Panc1 (cell line): ENCODE data around the gene FYN. TPM values are rescaled to one million over a fixed set of nuclear protein-coding genes. Genes with fewer than 3 reads are reported as not detected.

Source experiments
- ATAC-seq: fragments of 200-7000 bp; cut with Tn5 transposase; 2 replicates; pipeline ENCODE4 v1.9.1; 2020; ENCODE audit warnings: mild to moderate bottlenecking, moderate library complexity
- BruUV-seq: library from RNA; stranded (reverse); fragments of 400-500 nt; replicated peaks from 2 replicates; lab custom pipeline; 2021; lab: Mats Ljungman, UMichigan
- CTCF ChIA-PET: fragments of 300-600 bp; sonication (Branson Sonifier 250); formaldehyde crosslinking; loops from one replicate; lab custom pipeline; 2022; ENCODE audit warnings: antibody characterized with exemption; lab: Charles Lee
- POLR2A ChIA-PET: fragments of 300-600 bp; sonication (Branson Sonifier 250); formaldehyde crosslinking; loops from one replicate; lab custom pipeline; 2022; ENCODE audit warnings: antibody characterized with exemption; lab: Charles Lee
- DNase-seq: peaks from one replicate; pipeline ENCODE4 v3.0.0-alpha.2; 2010; ENCODE audit warnings: low read depth, low spot score
- H3K27ac ChIP-seq: 2 replicates; pipeline ENCODE4 v1.5.1; 2011; ENCODE audit warnings: mild to moderate bottlenecking, low read length, inconsistent platforms
- H3K27me3 ChIP-seq: fragments of 200-500 bp; sonication (Bioruptor generic); 2 replicates; pipeline ENCODE4 v1.6.0; 2014; ENCODE audit warnings: low read length, inconsistent platforms; ENCODE audit not compliant: control insufficient read depth, insufficient read depth
- H3K36me3 ChIP-seq: fragments of 200-500 bp; sonication (Bioruptor generic); 2 replicates; pipeline ENCODE4 v1.5.1; 2014; ENCODE audit warnings: inconsistent platforms, mild to moderate bottlenecking, low read length, moderate library complexity; ENCODE audit not compliant: control insufficient read depth, insufficient read depth
- H3K4me1 ChIP-seq: 2 replicates; pipeline ENCODE4 v1.5.1; 2011; ENCODE audit warnings: inconsistent platforms, mild to moderate bottlenecking, low read length, moderate library complexity; ENCODE audit not compliant: control insufficient read depth, insufficient read depth
- H3K4me3 ChIP-seq, 2 experiments: 2 replicates each; pipeline ENCODE4 v1.5.1; 2011 to 2012; ENCODE audit warnings: low read depth in 2 of 2, low read length in 2 of 2, mild to moderate bottlenecking in 2 of 2, inconsistent platforms in 1 of 2, moderate library complexity in 1 of 2
- H3K9me3 ChIP-seq: fragments of 200-500 bp; sonication (Bioruptor generic); 2 replicates; pipeline ENCODE4 v1.5.1; 2014; ENCODE audit warnings: low read depth, mild to moderate bottlenecking, inconsistent platforms, low read length, moderate library complexity; ENCODE audit not compliant: control insufficient read depth, insufficient read depth
- POLR2AphosphoS5 ChIP-seq: IDR thresholded peaks from 2 replicates; pipeline ENCODE4 v1.6.1; 2012; ENCODE audit warnings: mild to moderate bottlenecking, low read depth, low read length, moderate library complexity
- SIN3A ChIP-seq: IDR thresholded peaks from 2 replicates; pipeline ENCODE4 v1.6.1; 2012; ENCODE audit warnings: low read depth, mild to moderate bottlenecking, low read length, moderate library complexity, borderline replicate concordance; ENCODE audit not compliant: insufficient read depth
- TCF7L2 ChIP-seq: IDR thresholded peaks from 2 replicates; pipeline ENCODE4 v1.6.1; 2011; ENCODE audit warnings: mild to moderate bottlenecking, low read depth, low read length, inconsistent platforms
- in situ Hi-C: cut with HindIII; loops from 2 replicates; pipeline ENCODE4 v1.10.0; 2016; ENCODE audit warnings: low sequenced_read_pairs, low pct_unique_long_range_greater_than_20kb
- intact Hi-C: fragments of 100-400 bp; cut with micrococcal nuclease; formaldehyde crosslinking; loops from one replicate; pipeline ENCODE4 v1.10.0; 2022; ENCODE audit not compliant: unreplicated experiment
- total RNA-seq: library from RNA; stranded (reverse); gene quantifications from one replicate; pipeline ENCODE4 v1.2.1, GENCODE V29; 2021; ENCODE audit not compliant: unreplicated experiment
- TF ChIP-seq, protein P1 (sequence below): fragments of 450-650 bp; IDR thresholded peaks from 2 replicates; pipeline ENCODE4 v1.5.1; 2017; ENCODE audit warnings: mild to moderate bottlenecking
- TF ChIP-seq, protein P2 (sequence below), 2 experiments: IDR thresholded peaks; 2 replicates each; pipeline ENCODE4 v1.6.1; 2011 to 2012; ENCODE audit warnings: low read depth in 2 of 2, control low read depth in 1 of 2, low read length in 1 of 2, mild to moderate bottlenecking in 1 of 2, moderate library complexity in 1 of 2; ENCODE audit not compliant: insufficient read depth in 1 of 2

The FYN gene
- total RNA-seq, 1 experiment from 2014 or later, result 4.2 TPM

DNA sequence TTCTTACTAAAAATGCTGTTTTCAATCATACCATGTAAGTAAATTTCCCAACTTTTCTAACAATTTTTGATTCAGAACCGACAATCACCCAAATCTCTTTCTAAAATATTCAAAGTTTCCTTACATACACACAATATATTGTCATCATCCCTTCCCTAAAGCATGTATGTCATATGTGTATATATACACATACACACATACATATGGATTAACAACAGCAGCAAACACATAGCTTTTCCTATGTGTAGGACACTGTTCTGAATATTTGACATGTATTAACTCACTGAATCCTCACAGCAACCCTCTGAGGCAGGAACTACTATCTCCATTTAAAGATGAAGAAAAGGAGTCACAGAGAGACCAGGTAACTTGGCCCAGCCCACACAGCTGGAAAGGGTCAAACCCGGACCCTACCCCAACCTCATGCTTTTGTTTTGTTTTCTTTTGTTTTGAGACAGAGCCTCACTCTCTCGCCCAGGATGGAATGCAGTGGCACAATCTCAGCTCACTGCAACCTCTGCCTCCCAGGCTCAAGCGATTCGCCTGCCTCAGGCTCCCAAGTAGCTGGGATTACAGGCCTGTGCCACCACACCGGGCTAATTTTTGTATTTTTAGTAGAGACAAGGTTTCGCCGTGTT lies 7.2 kb downstream of the FYN start:
- Histone ChIP-seq H3K27me3 (peaks cover 27% of the 10 kb centered on the region), H3K4me1 (no peaks in the 10 kb centered on the region), H3K4me3 (no peak overlapping the region), H3K36me3 (no peaks in the 10 kb centered on the region), H3K9me3 (no peaks in the 10 kb centered on the region), H3K27ac (no peak overlapping the region)
- TF ChIP-seq, protein P1, sequence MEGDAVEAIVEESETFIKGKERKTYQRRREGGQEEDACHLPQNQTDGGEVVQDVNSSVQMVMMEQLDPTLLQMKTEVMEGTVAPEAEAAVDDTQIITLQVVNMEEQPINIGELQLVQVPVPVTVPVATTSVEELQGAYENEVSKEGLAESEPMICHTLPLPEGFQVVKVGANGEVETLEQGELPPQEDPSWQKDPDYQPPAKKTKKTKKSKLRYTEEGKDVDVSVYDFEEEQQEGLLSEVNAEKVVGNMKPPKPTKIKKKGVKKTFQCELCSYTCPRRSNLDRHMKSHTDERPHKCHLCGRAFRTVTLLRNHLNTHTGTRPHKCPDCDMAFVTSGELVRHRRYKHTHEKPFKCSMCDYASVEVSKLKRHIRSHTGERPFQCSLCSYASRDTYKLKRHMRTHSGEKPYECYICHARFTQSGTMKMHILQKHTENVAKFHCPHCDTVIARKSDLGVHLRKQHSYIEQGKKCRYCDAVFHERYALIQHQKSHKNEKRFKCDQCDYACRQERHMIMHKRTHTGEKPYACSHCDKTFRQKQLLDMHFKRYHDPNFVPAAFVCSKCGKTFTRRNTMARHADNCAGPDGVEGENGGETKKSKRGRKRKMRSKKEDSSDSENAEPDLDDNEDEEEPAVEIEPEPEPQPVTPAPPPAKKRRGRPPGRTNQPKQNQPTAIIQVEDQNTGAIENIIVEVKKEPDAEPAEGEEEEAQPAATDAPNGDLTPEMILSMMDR, result no peak
- TF ChIP-seq, protein P2, sequence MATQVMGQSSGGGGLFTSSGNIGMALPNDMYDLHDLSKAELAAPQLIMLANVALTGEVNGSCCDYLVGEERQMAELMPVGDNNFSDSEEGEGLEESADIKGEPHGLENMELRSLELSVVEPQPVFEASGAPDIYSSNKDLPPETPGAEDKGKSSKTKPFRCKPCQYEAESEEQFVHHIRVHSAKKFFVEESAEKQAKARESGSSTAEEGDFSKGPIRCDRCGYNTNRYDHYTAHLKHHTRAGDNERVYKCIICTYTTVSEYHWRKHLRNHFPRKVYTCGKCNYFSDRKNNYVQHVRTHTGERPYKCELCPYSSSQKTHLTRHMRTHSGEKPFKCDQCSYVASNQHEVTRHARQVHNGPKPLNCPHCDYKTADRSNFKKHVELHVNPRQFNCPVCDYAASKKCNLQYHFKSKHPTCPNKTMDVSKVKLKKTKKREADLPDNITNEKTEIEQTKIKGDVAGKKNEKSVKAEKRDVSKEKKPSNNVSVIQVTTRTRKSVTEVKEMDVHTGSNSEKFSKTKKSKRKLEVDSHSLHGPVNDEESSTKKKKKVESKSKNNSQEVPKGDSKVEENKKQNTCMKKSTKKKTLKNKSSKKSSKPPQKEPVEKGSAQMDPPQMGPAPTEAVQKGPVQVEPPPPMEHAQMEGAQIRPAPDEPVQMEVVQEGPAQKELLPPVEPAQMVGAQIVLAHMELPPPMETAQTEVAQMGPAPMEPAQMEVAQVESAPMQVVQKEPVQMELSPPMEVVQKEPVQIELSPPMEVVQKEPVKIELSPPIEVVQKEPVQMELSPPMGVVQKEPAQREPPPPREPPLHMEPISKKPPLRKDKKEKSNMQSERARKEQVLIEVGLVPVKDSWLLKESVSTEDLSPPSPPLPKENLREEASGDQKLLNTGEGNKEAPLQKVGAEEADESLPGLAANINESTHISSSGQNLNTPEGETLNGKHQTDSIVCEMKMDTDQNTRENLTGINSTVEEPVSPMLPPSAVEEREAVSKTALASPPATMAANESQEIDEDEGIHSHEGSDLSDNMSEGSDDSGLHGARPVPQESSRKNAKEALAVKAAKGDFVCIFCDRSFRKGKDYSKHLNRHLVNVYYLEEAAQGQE (IDR thresholded peaks at IDR 0.05; ENCODE audit: insufficient read depth in 1 of 2, low read depth in 2 of 2, low read length in 1 of 2), result no peak
- TF ChIP-seq POLR2AphosphoS5 (no peak), TCF7L2 (no peak), SIN3A (no peak)
- ATAC-seq, result no peak
- ChIA-PET CTCF (no interaction called here), POLR2A (no interaction called here)
- intact Hi-C loops (no loop called here), in situ Hi-C loops (no loop called here)
- no TSS peak for BruUV-seq
- DNase-seq, result no peak

DNA sequence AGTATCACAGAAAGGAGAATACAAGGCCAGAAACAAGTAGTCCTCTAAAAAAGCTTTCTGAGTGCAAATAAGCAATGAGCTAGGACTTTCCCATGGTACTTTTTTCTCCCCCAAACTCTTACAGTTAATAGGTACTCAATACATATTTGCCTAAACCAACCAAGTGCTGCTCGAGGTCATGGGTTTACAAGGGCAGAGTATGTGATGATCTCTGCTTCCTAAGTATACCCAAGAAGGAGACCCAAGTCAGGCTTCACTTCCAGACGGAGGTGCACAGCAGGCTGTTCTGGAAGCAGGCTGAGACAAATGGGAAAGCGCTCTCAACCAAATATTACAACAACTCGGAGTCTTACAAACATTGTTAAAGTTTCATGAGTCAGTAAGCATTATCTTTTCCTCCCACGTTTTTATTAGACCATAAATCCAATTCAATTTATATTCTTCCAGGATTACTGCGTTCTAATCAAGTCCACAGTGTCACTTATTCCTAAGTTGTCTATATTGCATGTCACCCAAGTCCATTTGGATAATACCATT lies 8.1 kb downstream of the FYN start:
- H3K27ac ChIP-seq, result no peak overlapping the region
- no TSS peak for BruUV-seq
- peaks cover 19% of the 10 kb centered on the region for H3K27me3 ChIP-seq
- ATAC-seq (no peak), DNase-seq (no peak)
- POLR2A ChIA-PET, result no interaction called here
- H3K4me1 ChIP-seq, result no peaks in the 10 kb centered on the region
- CTCF ChIA-PET, result no interaction called here
- in situ Hi-C loops, result no loop called here
- H3K4me3 ChIP-seq, result no peak overlapping the region
- intact Hi-C loops, result no loop called here
- H3K9me3 ChIP-seq, result no peaks in the 10 kb centered on the region
- no peaks in the 10 kb centered on the region for H3K36me3 ChIP-seq
- no peak for TF ChIP-seq SIN3A
- TF ChIP-seq TCF7L2, result no peak
